H1 (cell line): ENCODE measurements around the gene TAPBPL. TPM values are rescaled to one million over a fixed set of nuclear protein-coding genes. Genes with fewer than 3 reads are reported as not detected.

Source experiments
- CTCF ChIA-PET: fragments of 300-600 bp; sonication (Branson Sonifier 250); formaldehyde crosslinking; loops from one replicate; lab custom pipeline; 2021; ENCODE audit not compliant: partially characterized antibody; lab: Charles Lee
- POLR2A ChIA-PET: fragments of 300-600 bp; sonication (Branson Sonifier 250); formaldehyde crosslinking; loops from one replicate; lab custom pipeline; 2021; ENCODE audit warnings: inconsistent platforms; ENCODE audit not compliant: partially characterized antibody; lab: Charles Lee
- DNase-seq, 2 experiments: peaks; one replicate each; pipeline versions ENCODE4 v3.0.0 to v3.0.0-alpha.2; 2010 to 2022; ENCODE audit warnings: low spot score in 2 of 2, low read depth in 1 of 2, mixed read lengths in 1 of 2
- FAIRE-seq: peaks from 2 replicates; lab custom pipeline; 2011; peaks lifted over from hg19 to GRCh38; lab: Jason Lieb, UNC
- H2AFZ ChIP-seq: 2 replicates; pipeline ENCODE4 v1.8.1; 2012; ENCODE audit warnings: low read length, inconsistent platforms
- H2AK5ac ChIP-seq: 2 replicates; pipeline ENCODE4 v1.6.1; 2013; ENCODE audit warnings: low read depth, low read length
- H2BK120ac ChIP-seq: replicated peaks from 2 replicates; pipeline ENCODE3; 2013; ENCODE audit warnings: low read depth, low read length, inconsistent platforms
- H2BK12ac ChIP-seq: 2 replicates; pipeline ENCODE4 v1.6.1; 2013; ENCODE audit warnings: low read depth, low read length
- H2BK15ac ChIP-seq: 2 replicates; pipeline ENCODE4 v1.6.1; 2013; ENCODE audit warnings: low read length
- H2BK20ac ChIP-seq: 2 replicates; pipeline ENCODE4 v1.6.1; 2013; ENCODE audit warnings: low read length
- H2BK5ac ChIP-seq: 2 replicates; pipeline ENCODE4 v1.6.1; 2013; ENCODE audit warnings: low read depth, low read length
- H3K14ac ChIP-seq: 2 replicates; pipeline ENCODE4 v1.6.1; 2013; ENCODE audit warnings: inconsistent platforms; ENCODE audit not compliant: insufficient read length
- H3K18ac ChIP-seq: 2 replicates; pipeline ENCODE4 v1.6.1; 2013; ENCODE audit warnings: low read length; ENCODE audit errors: extremely low read depth
- H3K23ac ChIP-seq: 2 replicates; pipeline ENCODE4 v1.6.1; 2013; ENCODE audit warnings: inconsistent platforms; ENCODE audit not compliant: insufficient read length
- H3K23me2 ChIP-seq: 2 replicates; pipeline ENCODE4 v1.6.1; 2013; ENCODE audit warnings: low read depth, low read length
- H3K27ac ChIP-seq: 2 replicates; pipeline ENCODE4 v1.6.1; 2011; ENCODE audit warnings: low read depth, low read length, inconsistent platforms
- H3K27me3 ChIP-seq, 4 experiments: replicated peaks in 1 of 4; 1 replicate in 1 of 4; 2 replicates in 3 of 4; pipeline versions ENCODE4 v1.6.1 to v1.8.1; 2011 to 2013; ENCODE audit warnings: low read length in 3 of 4, mild to moderate bottlenecking in 3 of 4, inconsistent platforms in 2 of 4, mixed read lengths in 2 of 4, moderate library complexity in 1 of 4; ENCODE audit not compliant: control insufficient read depth in 3 of 4, insufficient read depth in 3 of 4; ENCODE audit errors: extremely low read depth in 1 of 4
- H3K36me3 ChIP-seq, 4 experiments: 2 replicates each; pipeline versions ENCODE4 v1.6.1 to v1.8.1; 2011 to 2013; ENCODE audit warnings: mild to moderate bottlenecking in 4 of 4, low read length in 3 of 4, moderate library complexity in 2 of 4, control low read depth in 1 of 4, inconsistent platforms in 1 of 4; ENCODE audit not compliant: insufficient read depth in 4 of 4, control insufficient read depth in 2 of 4
- H3K4ac ChIP-seq: replicated peaks from 2 replicates; pipeline ENCODE3; 2013; ENCODE audit warnings: low read length, low read depth, mixed read lengths, inconsistent platforms; ENCODE audit not compliant: insufficient read length
- H3K4me1 ChIP-seq, 4 experiments: replicated peaks in 1 of 4; 1 replicate in 1 of 4; 2 replicates in 3 of 4; pipeline versions ENCODE4 v1.6.1 to v1.8.1; 2011 to 2013; ENCODE audit warnings: low read length in 3 of 4, inconsistent platforms in 2 of 4, mixed read lengths in 1 of 4; ENCODE audit not compliant: insufficient read depth in 4 of 4, control insufficient read depth in 3 of 4
- H3K4me2 ChIP-seq, 2 experiments: 2 replicates each; pipeline versions ENCODE4 v1.6.1 to v1.8.1; 2011 to 2013; ENCODE audit warnings: low read depth in 2 of 2, low read length in 2 of 2, control low read depth in 1 of 2, inconsistent platforms in 1 of 2, mild to moderate bottlenecking in 1 of 2; ENCODE audit not compliant: insufficient read depth in 1 of 2
- H3K4me3 ChIP-seq, 4 experiments: fragments of 200-600, 300-600 bp in 1 of 4; sonication (generic), shearing (Covaris generic), sonication (Bioruptor Twin) in 1 of 4; 2 replicates each; pipeline versions ENCODE4 v1.5.1 to v1.8.1; 2011 to 2016; ENCODE audit warnings: low read length in 4 of 4, low read depth in 3 of 4, control low read depth in 2 of 4, inconsistent platforms in 2 of 4, mild to moderate bottlenecking in 2 of 4, mixed read lengths in 1 of 4, moderate library complexity in 1 of 4; ENCODE audit not compliant: insufficient read depth in 2 of 4; ENCODE audit errors: extremely low read depth in 1 of 4
- H3K56ac ChIP-seq: replicated peaks from 2 replicates; pipeline ENCODE3; 2013; ENCODE audit warnings: low read depth, mild to moderate bottlenecking, mixed read lengths, low read length, inconsistent platforms; ENCODE audit not compliant: insufficient read length
- H3K79me1 ChIP-seq: 2 replicates; pipeline ENCODE4 v1.6.1; 2013; ENCODE audit warnings: low read depth, low read length, control low read depth
- H3K79me2 ChIP-seq, 2 experiments: 2 replicates each; pipeline versions ENCODE4 v1.6.1 to v1.8.1; 2012 to 2013; ENCODE audit warnings: low read length in 2 of 2, mild to moderate bottlenecking in 2 of 2, inconsistent platforms in 1 of 2; ENCODE audit not compliant: insufficient read depth in 2 of 2, control insufficient read depth in 1 of 2
- H3K9ac ChIP-seq, 4 experiments: replicated peaks in 1 of 4; 1 replicate in 1 of 4; 2 replicates in 3 of 4; pipeline versions ENCODE4 v1.6.1 to v1.8.1; 2011 to 2013; ENCODE audit warnings: low read depth in 3 of 4, low read length in 3 of 4, control low read depth in 2 of 4, mild to moderate bottlenecking in 2 of 4, moderate library complexity in 2 of 4, inconsistent platforms in 1 of 4; ENCODE audit errors: extremely low read depth in 1 of 4
- H3K9me3 ChIP-seq, 2 experiments: 2 replicates each; pipeline versions ENCODE4 v1.6.1 to v1.8.1; 2012 to 2013; ENCODE audit warnings: mild to moderate bottlenecking in 2 of 2, moderate library complexity in 2 of 2, control low read depth in 1 of 2, inconsistent platforms in 1 of 2, low read depth in 1 of 2, low read length in 1 of 2, mixed read lengths in 1 of 2; ENCODE audit not compliant: insufficient read depth in 2 of 2
- H4K20me1 ChIP-seq, 2 experiments: replicated peaks in 1 of 2; 2 replicates each; pipeline versions ENCODE3 to v1.8.1; 2011 to 2013; ENCODE audit warnings: inconsistent platforms in 2 of 2, low read length in 2 of 2, mild to moderate bottlenecking in 1 of 2; ENCODE audit not compliant: insufficient read depth in 2 of 2, control insufficient read depth in 1 of 2
- H4K5ac ChIP-seq: 2 replicates; pipeline ENCODE4 v1.6.1; 2013; ENCODE audit warnings: low read length, low read depth, mixed read lengths, inconsistent platforms; ENCODE audit not compliant: insufficient read length
- H4K8ac ChIP-seq: 2 replicates; pipeline ENCODE4 v1.8.0; 2013; ENCODE audit warnings: mild to moderate bottlenecking, moderate library complexity, low read length, inconsistent platforms; ENCODE audit not compliant: insufficient read depth; ENCODE audit errors: extremely low read depth
- H4K91ac ChIP-seq: replicated peaks from 2 replicates; pipeline ENCODE3; 2013; ENCODE audit warnings: low read length, mixed read lengths, inconsistent platforms; ENCODE audit not compliant: insufficient read length
- EGR1 ChIP-seq: IDR thresholded peaks from 2 replicates; pipeline ENCODE4 v1.6.1; 2011; ENCODE audit warnings: low read depth, low read length, borderline replicate concordance
- EP300 ChIP-seq, 2 experiments: IDR thresholded peaks; 1 replicate in 1 of 2; 2 replicates in 1 of 2; pipeline ENCODE4 v1.6.1; 2011 to 2012; ENCODE audit warnings: low read depth in 2 of 2, low read length in 2 of 2, mild to moderate bottlenecking in 2 of 2, borderline replicate concordance in 1 of 2, inconsistent platforms in 1 of 2, moderate library complexity in 1 of 2
- HDAC6 ChIP-seq: IDR thresholded peaks from one replicate; pipeline ENCODE4 v1.7.1; 2012; ENCODE audit warnings: low read depth, mild to moderate bottlenecking, inconsistent platforms, low read length, moderate library complexity
- KDM4A ChIP-seq: IDR thresholded peaks from one replicate; pipeline ENCODE4 v1.7.1; 2012; ENCODE audit warnings: low read depth, mild to moderate bottlenecking, moderate library complexity, low read length, inconsistent platforms; ENCODE audit not compliant: severe bottlenecking
- KDM5A ChIP-seq: fragments of 200-600 bp; IDR thresholded peaks from 2 replicates; pipeline ENCODE4 v1.7.1; 2012; ENCODE audit warnings: mild to moderate bottlenecking, low read length, inconsistent platforms, mixed read lengths
- POLR2A ChIP-seq, 2 experiments: IDR thresholded peaks; 1 replicate in 1 of 2; 2 replicates in 1 of 2; pipeline ENCODE4 v1.6.1; 2011; ENCODE audit warnings: low read depth in 2 of 2, low read length in 2 of 2, mild to moderate bottlenecking in 2 of 2; ENCODE audit errors: control extremely low read depth in 1 of 2
- RFX5 ChIP-seq: IDR thresholded peaks from 2 replicates; pipeline ENCODE4 v1.6.1; 2011; ENCODE audit warnings: low read depth, low read length, improper control_type of control experiment, borderline replicate concordance
- RNF2 ChIP-seq: fragments of 200-900, 300-1000 bp; sonication (generic); IDR thresholded peaks from 2 replicates; pipeline ENCODE4 v1.7.1; 2016; ENCODE audit warnings: borderline replicate concordance, low read depth, mild to moderate bottlenecking, antibody characterized with exemption, low read length; ENCODE audit not compliant: poor library complexity, severe bottlenecking; ENCODE audit errors: missing control alignments
- SIN3A ChIP-seq, 2 experiments: IDR thresholded peaks in 1 of 2; conservative IDR thresholded peaks in 1 of 2; 2 replicates each; pipeline ENCODE4 v1.6.1; 2011 to 2012; ENCODE audit warnings: low read length in 2 of 2, improper control_type of control experiment in 1 of 2, low read depth in 1 of 2, mild to moderate bottlenecking in 1 of 2
- SIX5 ChIP-seq: IDR thresholded peaks from 2 replicates; pipeline ENCODE4 v1.6.1; 2011; ENCODE audit warnings: mild to moderate bottlenecking, low read depth, low read length
- TCF12 ChIP-seq: IDR thresholded peaks from 2 replicates; pipeline ENCODE4 v1.6.1; 2011; ENCODE audit warnings: low read depth, mild to moderate bottlenecking, low read length
- WGBS, 2 experiments: shearing (Covaris generic) in 1 of 2; methylation state at CpG; one replicate each; pipeline versions ENCODE4 v1.1.6 to v1.1.7; 2013 to 2015; ENCODE audit warnings: low lambda C conversion rate in 2 of 2, mixed read lengths in 2 of 2, inconsistent platforms in 1 of 2, low coverage in 1 of 2, missing lambda C conversion rate in 1 of 2; ENCODE audit not compliant: insufficient replicate concordance in 2 of 2, insufficient coverage in 1 of 2, insufficient read length in 1 of 2; ENCODE audit errors: extremely low coverage in 1 of 2, missing lambda C conversion rate in 1 of 2; 5-methylcytosine and 5-hydroxymethylcytosine counted together
- polyA plus RNA-seq, 7 experiments: library from polyadenylated mRNA; depleted of rRNA in 3 of 7; stranded (reverse) in 5 of 7; unstranded in 2 of 7; fragments of >200 nt in 5 of 7; fragments of 200-250 nt in 2 of 7; gene quantifications; 1 replicate in 5 of 7; 2 replicates in 1 of 7; 4 replicates in 1 of 7; pipeline versions ENCODE4 v1.2.1 to v1.2.3, GENCODE V29; 2011 to 2013; ENCODE audit warnings: missing spikeins in 2 of 7, mixed read lengths in 2 of 7
- total RNA-seq: library from RNA; stranded (reverse); fragmentation: NEBNext Ultra II Directional; extraction: Animal tissue kit (Norgen Biotek cat#: 25700); gene quantifications from 2 replicates; pipeline ENCODE4 v1.2.1, GENCODE V29; 2021

The TAPBPL gene
- total and polyA plus RNA-seq, 2 of the 8 experiments (the other 6 are each of a cell fraction or from before 2014, with no cell fraction given) = 0.61 to 1.5 TPM

GRCh38 chr12:6462234-6462995 is 10.6 kb downstream of the TAPBPL start:
- no peak overlapping the region for H2BK15ac ChIP-seq
- no peak overlapping the region for H2BK20ac ChIP-seq
- no peaks in the 10 kb centered on the region for H3K4me1 ChIP-seq
- no peaks in the 10 kb centered on the region for H3K27me3 ChIP-seq
- H3K14ac ChIP-seq = no peak overlapping the region
- H4K20me1 ChIP-seq = peaks cover 0 to 4% of the 10 kb centered on the region in 2 experiments
- no peak overlapping the region for H3K4me3 ChIP-seq
- CTCF ChIA-PET = interaction anchor here (0.8 to 10.5 kb wide), 11 partner anchors 9 to 135 kb away, joined by 3 to 202 read pairs (median 4); partner anchors contain the start of gene TAPBPL
- no peak overlapping the region for H3K9ac ChIP-seq
- no peak overlapping the region for H3K23ac ChIP-seq
- no peak for DNase-seq
- H4K5ac ChIP-seq = no peak overlapping the region
- H3K27ac ChIP-seq = no peak overlapping the region
- no peaks in the 10 kb centered on the region for H3K79me1 ChIP-seq
- no peak overlapping the region for H4K91ac ChIP-seq
- no peak overlapping the region for H2AFZ ChIP-seq
- no peak overlapping the region for H2BK12ac ChIP-seq
- H3K79me2 ChIP-seq = no peaks in the 10 kb centered on the region
- no peak for FAIRE-seq
- H3K18ac ChIP-seq = no peak overlapping the region
- no peak overlapping the region for H3K4me2 ChIP-seq
- no peak overlapping the region for H2AK5ac ChIP-seq
- POLR2A ChIA-PET = interaction anchor here (0.6 to 8.8 kb wide), 7 partner anchors 8 to 74 kb away, joined by 3 to 78 read pairs (median 4); partner anchors contain the start of genes TAPBPL and VAMP1
- H2BK120ac ChIP-seq = no peak overlapping the region
- no peak overlapping the region; the same call in 1 of the 2 replicates for H2BK5ac ChIP-seq
- H3K9me3 ChIP-seq = no peaks in the 10 kb centered on the region
- no peak overlapping the region for H3K4ac ChIP-seq
- H3K36me3 ChIP-seq = peaks cover 5 to 40% (median 26%) of the 10 kb centered on the region in 4 experiments
- no peaks in the 10 kb centered on the region for H3K23me2 ChIP-seq
- no peak overlapping the region for H3K56ac ChIP-seq
- 86% methylated on average over 14 of the region's 14 CpGs; no CpG with 5 or more reads in 1 of the 2 experiments for WGBS, 2 experiments
- no peak overlapping the region for H4K8ac ChIP-seq
- TF ChIP-seq POLR2A (IDR thresholded peaks at IDR 0.05; ENCODE audit: control extremely low read depth in 1 of 2, low read depth in 2 of 2, low read length in 2 of 2) (no peak), TCF12 (no peak), EGR1 (no peak), RFX5 (no peak), SIN3A (conservative IDR thresholded peaks at IDR 0.05 in 1 of 2, IDR thresholded peaks at IDR 0.05 in 1 of 2; ENCODE audit: low read depth in 1 of 2, low read length in 2 of 2) (no peak), RNF2 (no peak), HDAC6 (no peak), SIX5 (no peak), KDM5A (no peak), EP300 (IDR thresholded peaks at IDR 0.05; ENCODE audit: borderline replicate concordance in 1 of 2, low read depth in 2 of 2, low read length in 2 of 2) (no peak), KDM4A (no peak)
